H1 (cell line): Measurements from ENCODE around the gene SPINDOC. TPM values are rescaled to one million over a fixed set of nuclear protein-coding genes. Genes with fewer than 3 reads are reported as not detected.

Experiments used
- BRCA1 ChIP-seq: IDR thresholded peaks from 2 replicates; pipeline ENCODE4 v1.6.1; 2012; ENCODE audit warnings: low read depth, low read length, improper control_type of control experiment
- FOSL1 ChIP-seq: IDR thresholded peaks from 2 replicates; pipeline ENCODE4 v1.6.1; 2011; ENCODE audit warnings: mild to moderate bottlenecking, low read depth, low read length, moderate library complexity; ENCODE audit not compliant: insufficient read depth
- PHF8 ChIP-seq: fragments of 200-600 bp; sonication (generic); conservative IDR thresholded peaks from 2 replicates; pipeline ENCODE4 v1.7.1; 2012; ENCODE audit warnings: low read depth, mild to moderate bottlenecking, inconsistent platforms, low read length, moderate library complexity
- RBBP5 ChIP-seq: IDR thresholded peaks from 2 replicates; pipeline ENCODE4 v1.7.1; 2012; ENCODE audit warnings: low read depth, mild to moderate bottlenecking, inconsistent platforms, low read length, moderate library complexity, borderline replicate concordance
- RFX5 ChIP-seq: IDR thresholded peaks from 2 replicates; pipeline ENCODE4 v1.6.1; 2011; ENCODE audit warnings: low read depth, low read length, improper control_type of control experiment, borderline replicate concordance
- TAF1 ChIP-seq: IDR thresholded peaks from 2 replicates; pipeline ENCODE4 v1.6.1; 2011; ENCODE audit warnings: mild to moderate bottlenecking, low read depth, low read length
- YY1 ChIP-seq: IDR thresholded peaks from 2 replicates; pipeline ENCODE4 v1.6.1; 2011; ENCODE audit warnings: low read depth, mild to moderate bottlenecking, low read length
- polyA plus RNA-seq, 7 experiments: library from polyadenylated mRNA; depleted of rRNA in 3 of 7; stranded (reverse) in 5 of 7; unstranded in 2 of 7; fragments of >200 nt in 5 of 7; fragments of 200-250 nt in 2 of 7; gene quantifications; 1 replicate in 5 of 7; 2 replicates in 1 of 7; 4 replicates in 1 of 7; pipeline versions ENCODE4 v1.2.1 to v1.2.3, GENCODE V29; 2011 to 2013; ENCODE audit warnings: missing spikeins in 2 of 7, mixed read lengths in 2 of 7
- total RNA-seq: library from RNA; stranded (reverse); fragmentation: NEBNext Ultra II Directional; extraction: Animal tissue kit (Norgen Biotek cat#: 25700); gene quantifications from 2 replicates; pipeline ENCODE4 v1.2.1, GENCODE V29; 2021
- TF ChIP-seq, protein P1 (sequence below): IDR thresholded peaks from 2 replicates; pipeline ENCODE4 v1.6.1; 2012; ENCODE audit warnings: low read length, inconsistent platforms
- TF ChIP-seq, protein P2 (sequence below): fragments of 300-600 bp; sonication (generic); IDR thresholded peaks from 2 replicates; pipeline ENCODE4 v1.7.1; 2012; ENCODE audit warnings: low read length, moderate library complexity, mild to moderate bottlenecking, inconsistent platforms; ENCODE audit not compliant: insufficient replicate concordance

SPINDOC gene
- total and polyA plus RNA-seq, 2 of the 8 experiments (the other 6 are each of a cell fraction or from before 2014, with no cell fraction given), result 78.7 to 99.7 TPM

DNA sequence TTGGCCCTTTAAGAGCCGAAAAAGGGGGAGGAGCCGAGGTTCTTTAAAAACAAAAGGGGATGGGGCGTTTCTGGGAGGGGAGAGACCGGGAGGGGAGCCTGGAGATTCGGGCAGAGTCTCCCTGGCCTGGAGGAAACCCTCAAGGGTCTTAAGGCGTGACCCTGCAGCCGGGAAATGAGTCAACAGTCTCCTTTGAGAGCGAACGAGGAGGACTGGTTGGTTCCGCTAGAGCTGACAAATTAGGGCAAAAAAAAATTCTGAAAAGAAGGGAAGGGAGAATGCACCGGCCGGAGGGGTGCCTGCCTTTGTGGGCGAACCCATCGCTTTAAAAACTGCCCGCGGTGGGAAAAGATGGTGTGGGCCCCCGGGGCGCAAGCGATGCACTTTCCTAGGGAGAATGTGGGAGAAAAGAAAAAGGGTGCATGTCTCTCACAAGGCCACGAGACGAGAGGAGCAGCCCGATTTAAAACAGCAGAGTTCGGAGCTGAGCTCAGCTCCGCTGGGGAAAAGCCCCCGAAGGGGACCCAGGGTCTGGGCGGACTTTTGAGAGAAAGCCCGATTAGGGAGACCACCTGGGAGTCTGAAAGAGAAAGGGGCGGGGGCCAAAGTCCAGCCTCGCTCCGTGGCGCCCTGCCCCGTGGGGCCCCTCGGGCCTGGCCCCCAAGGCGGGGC is 45.6 kb upstream of the SPINDOC start (continued):
- TF ChIP-seq, protein P1, sequence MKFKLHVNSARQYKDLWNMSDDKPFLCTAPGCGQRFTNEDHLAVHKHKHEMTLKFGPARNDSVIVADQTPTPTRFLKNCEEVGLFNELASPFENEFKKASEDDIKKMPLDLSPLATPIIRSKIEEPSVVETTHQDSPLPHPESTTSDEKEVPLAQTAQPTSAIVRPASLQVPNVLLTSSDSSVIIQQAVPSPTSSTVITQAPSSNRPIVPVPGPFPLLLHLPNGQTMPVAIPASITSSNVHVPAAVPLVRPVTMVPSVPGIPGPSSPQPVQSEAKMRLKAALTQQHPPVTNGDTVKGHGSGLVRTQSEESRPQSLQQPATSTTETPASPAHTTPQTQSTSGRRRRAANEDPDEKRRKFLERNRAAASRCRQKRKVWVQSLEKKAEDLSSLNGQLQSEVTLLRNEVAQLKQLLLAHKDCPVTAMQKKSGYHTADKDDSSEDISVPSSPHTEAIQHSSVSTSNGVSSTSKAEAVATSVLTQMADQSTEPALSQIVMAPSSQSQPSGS, result no peak
- TF ChIP-seq RFX5, result no peak
- TF ChIP-seq BRCA1, result no peak
- peak; percentile 62; the same call in 1 of the 2 replicates for TF ChIP-seq TAF1
- TF ChIP-seq YY1, result no peak
- TF ChIP-seq PHF8, result 0 out of 2 replicates have a peak, but pooled peaks have one; percentile 42
- TF ChIP-seq, protein P2, sequence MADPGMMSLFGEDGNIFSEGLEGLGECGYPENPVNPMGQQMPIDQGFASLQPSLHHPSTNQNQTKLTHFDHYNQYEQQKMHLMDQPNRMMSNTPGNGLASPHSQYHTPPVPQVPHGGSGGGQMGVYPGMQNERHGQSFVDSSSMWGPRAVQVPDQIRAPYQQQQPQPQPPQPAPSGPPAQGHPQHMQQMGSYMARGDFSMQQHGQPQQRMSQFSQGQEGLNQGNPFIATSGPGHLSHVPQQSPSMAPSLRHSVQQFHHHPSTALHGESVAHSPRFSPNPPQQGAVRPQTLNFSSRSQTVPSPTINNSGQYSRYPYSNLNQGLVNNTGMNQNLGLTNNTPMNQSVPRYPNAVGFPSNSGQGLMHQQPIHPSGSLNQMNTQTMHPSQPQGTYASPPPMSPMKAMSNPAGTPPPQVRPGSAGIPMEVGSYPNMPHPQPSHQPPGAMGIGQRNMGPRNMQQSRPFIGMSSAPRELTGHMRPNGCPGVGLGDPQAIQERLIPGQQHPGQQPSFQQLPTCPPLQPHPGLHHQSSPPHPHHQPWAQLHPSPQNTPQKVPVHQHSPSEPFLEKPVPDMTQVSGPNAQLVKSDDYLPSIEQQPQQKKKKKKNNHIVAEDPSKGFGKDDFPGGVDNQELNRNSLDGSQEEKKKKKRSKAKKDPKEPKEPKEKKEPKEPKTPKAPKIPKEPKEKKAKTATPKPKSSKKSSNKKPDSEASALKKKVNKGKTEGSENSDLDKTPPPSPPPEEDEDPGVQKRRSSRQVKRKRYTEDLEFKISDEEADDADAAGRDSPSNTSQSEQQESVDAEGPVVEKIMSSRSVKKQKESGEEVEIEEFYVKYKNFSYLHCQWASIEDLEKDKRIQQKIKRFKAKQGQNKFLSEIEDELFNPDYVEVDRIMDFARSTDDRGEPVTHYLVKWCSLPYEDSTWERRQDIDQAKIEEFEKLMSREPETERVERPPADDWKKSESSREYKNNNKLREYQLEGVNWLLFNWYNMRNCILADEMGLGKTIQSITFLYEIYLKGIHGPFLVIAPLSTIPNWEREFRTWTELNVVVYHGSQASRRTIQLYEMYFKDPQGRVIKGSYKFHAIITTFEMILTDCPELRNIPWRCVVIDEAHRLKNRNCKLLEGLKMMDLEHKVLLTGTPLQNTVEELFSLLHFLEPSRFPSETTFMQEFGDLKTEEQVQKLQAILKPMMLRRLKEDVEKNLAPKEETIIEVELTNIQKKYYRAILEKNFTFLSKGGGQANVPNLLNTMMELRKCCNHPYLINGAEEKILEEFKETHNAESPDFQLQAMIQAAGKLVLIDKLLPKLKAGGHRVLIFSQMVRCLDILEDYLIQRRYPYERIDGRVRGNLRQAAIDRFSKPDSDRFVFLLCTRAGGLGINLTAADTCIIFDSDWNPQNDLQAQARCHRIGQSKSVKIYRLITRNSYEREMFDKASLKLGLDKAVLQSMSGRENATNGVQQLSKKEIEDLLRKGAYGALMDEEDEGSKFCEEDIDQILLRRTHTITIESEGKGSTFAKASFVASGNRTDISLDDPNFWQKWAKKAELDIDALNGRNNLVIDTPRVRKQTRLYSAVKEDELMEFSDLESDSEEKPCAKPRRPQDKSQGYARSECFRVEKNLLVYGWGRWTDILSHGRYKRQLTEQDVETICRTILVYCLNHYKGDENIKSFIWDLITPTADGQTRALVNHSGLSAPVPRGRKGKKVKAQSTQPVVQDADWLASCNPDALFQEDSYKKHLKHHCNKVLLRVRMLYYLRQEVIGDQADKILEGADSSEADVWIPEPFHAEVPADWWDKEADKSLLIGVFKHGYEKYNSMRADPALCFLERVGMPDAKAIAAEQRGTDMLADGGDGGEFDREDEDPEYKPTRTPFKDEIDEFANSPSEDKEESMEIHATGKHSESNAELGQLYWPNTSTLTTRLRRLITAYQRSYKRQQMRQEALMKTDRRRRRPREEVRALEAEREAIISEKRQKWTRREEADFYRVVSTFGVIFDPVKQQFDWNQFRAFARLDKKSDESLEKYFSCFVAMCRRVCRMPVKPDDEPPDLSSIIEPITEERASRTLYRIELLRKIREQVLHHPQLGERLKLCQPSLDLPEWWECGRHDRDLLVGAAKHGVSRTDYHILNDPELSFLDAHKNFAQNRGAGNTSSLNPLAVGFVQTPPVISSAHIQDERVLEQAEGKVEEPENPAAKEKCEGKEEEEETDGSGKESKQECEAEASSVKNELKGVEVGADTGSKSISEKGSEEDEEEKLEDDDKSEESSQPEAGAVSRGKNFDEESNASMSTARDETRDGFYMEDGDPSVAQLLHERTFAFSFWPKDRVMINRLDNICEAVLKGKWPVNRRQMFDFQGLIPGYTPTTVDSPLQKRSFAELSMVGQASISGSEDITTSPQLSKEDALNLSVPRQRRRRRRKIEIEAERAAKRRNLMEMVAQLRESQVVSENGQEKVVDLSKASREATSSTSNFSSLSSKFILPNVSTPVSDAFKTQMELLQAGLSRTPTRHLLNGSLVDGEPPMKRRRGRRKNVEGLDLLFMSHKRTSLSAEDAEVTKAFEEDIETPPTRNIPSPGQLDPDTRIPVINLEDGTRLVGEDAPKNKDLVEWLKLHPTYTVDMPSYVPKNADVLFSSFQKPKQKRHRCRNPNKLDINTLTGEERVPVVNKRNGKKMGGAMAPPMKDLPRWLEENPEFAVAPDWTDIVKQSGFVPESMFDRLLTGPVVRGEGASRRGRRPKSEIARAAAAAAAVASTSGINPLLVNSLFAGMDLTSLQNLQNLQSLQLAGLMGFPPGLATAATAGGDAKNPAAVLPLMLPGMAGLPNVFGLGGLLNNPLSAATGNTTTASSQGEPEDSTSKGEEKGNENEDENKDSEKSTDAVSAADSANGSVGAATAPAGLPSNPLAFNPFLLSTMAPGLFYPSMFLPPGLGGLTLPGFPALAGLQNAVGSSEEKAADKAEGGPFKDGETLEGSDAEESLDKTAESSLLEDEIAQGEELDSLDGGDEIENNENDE, result no peak
- TF ChIP-seq FOSL1, result no peak
- no peak for TF ChIP-seq RBBP5
